MM.1S (cell line): ENCODE results near the gene GZMM.

Experiments used
- EZH2 ChIP-seq: fragments of 300-600 bp; sonication (generic); optimal IDR thresholded peaks from 2 replicates; pipeline ENCODE3; 2017; ENCODE audit warnings: low read depth, mild to moderate bottlenecking, antibody characterized with exemption, low read length, mixed read lengths
- TF ChIP-seq, protein P1 (sequence below): fragments of 300-600 bp; sonication (generic); IDR thresholded peaks from 2 replicates; pipeline ENCODE4 v1.5.1; 2016; ENCODE audit warnings: antibody characterized with exemption, low read length, mixed read lengths

DNA sequence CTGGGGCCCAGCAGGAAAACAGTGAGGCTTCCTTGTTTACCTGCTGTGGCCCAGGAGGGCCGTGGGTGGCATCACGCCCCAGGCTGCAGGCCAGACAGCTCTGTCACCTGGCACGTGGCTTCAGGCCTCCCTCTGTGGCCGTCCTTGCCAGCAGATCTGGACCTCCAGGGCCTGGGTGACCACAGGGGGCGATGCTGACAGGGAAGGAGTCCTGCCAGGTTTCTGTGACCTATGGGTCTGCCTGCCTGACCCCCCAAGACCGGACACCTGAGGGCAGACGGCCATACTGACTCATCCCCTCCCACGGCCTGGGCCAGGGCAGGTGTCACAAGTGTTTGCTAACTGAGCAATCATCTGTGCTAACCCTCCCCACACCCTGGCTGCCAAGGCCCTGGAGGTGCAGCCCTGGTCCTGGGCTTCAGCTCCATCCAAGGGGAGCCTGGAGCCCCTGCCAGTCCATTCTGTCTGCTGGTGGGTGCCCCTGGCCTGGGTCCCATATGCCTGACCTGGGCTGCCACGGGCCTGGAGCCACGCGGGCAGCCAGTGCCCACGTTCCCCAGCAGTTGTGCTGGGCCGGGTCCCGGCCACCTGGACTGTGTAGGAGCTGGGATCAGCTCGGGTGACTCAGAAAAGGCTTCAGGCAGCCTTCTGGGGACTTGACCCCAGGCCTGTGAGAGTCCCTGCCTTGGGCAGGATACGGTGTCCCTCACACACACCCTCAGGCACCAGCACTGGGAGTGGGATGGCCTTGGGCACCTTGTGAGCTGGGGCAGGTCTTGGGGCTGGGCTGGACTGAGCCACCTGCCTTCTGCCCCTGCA is 8.6 kb upstream of the GZMM start:
- TF ChIP-seq EZH2, result no peak
- TF ChIP-seq, protein P1, sequence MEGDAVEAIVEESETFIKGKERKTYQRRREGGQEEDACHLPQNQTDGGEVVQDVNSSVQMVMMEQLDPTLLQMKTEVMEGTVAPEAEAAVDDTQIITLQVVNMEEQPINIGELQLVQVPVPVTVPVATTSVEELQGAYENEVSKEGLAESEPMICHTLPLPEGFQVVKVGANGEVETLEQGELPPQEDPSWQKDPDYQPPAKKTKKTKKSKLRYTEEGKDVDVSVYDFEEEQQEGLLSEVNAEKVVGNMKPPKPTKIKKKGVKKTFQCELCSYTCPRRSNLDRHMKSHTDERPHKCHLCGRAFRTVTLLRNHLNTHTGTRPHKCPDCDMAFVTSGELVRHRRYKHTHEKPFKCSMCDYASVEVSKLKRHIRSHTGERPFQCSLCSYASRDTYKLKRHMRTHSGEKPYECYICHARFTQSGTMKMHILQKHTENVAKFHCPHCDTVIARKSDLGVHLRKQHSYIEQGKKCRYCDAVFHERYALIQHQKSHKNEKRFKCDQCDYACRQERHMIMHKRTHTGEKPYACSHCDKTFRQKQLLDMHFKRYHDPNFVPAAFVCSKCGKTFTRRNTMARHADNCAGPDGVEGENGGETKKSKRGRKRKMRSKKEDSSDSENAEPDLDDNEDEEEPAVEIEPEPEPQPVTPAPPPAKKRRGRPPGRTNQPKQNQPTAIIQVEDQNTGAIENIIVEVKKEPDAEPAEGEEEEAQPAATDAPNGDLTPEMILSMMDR, result no peak
